Endothelial cell of umbilical vein (primary cell): ENCODE results near the gene COL26A1. TPM values are rescaled to one million over a fixed set of nuclear protein-coding genes. Genes with fewer than 3 reads are reported as not detected.

ENCODE experiments used
- BruUV-seq: library from RNA; stranded (reverse); fragments of 400-500 nt; replicated peaks from 2 replicates; lab custom pipeline; 2021; lab: Mats Ljungman, UMichigan
- CTCF ChIA-PET: fragments of 300-600, 350-600 bp; sonication (Branson Sonifier 250); formaldehyde crosslinking; loops from one replicate; lab custom pipeline; 2021; ENCODE audit warnings: antibody characterized with exemption, inconsistent platforms; lab: Charles Lee
- POLR2A ChIA-PET: fragments of 300-600, 350-600 bp; sonication (Branson Sonifier 250); formaldehyde crosslinking; loops from one replicate; lab custom pipeline; 2021; ENCODE audit warnings: antibody characterized with exemption, inconsistent platforms; lab: Charles Lee
- DNase-seq: peaks from one replicate; pipeline ENCODE4 v3.0.0-alpha.2; 2011; ENCODE audit warnings: low read depth, low spot score
- FAIRE-seq: peaks from 2 replicates; lab custom pipeline; 2011; peaks lifted over from hg19 to GRCh38; lab: Jason Lieb, UNC
- H2AFZ ChIP-seq: 2 replicates; pipeline ENCODE4 v1.6.0; 2012; ENCODE audit warnings: low read depth, low read length, control low read depth, inconsistent platforms
- H3K27ac ChIP-seq: 2 replicates; pipeline ENCODE4 v1.5.1; 2011; ENCODE audit warnings: low read depth, mild to moderate bottlenecking, control low read depth, low read length, moderate library complexity; ENCODE audit not compliant: insufficient read depth
- H3K27me3 ChIP-seq, 2 experiments: 2 replicates each; pipeline versions ENCODE4 v1.6.0 to v1.6.1; 2011; ENCODE audit warnings: low read length in 2 of 2, mixed read lengths in 1 of 2; ENCODE audit not compliant: control insufficient read depth in 2 of 2, insufficient read depth in 2 of 2
- H3K36me3 ChIP-seq, 2 experiments: 2 replicates in 1 of 2; 3 replicates in 1 of 2; pipeline ENCODE4 v1.5.1; 2011; ENCODE audit warnings: low read length in 2 of 2, mild to moderate bottlenecking in 1 of 2, moderate library complexity in 1 of 2; ENCODE audit not compliant: control insufficient read depth in 2 of 2, insufficient read depth in 2 of 2; ENCODE audit errors: extremely low read depth in 1 of 2
- H3K4me1 ChIP-seq: 3 replicates; pipeline ENCODE4 v1.5.1; 2011; ENCODE audit warnings: mild to moderate bottlenecking, low read length; ENCODE audit not compliant: control insufficient read depth, insufficient read depth; ENCODE audit errors: extremely low read depth
- H3K4me2 ChIP-seq: 2 replicates; pipeline ENCODE4 v1.6.1; 2011; ENCODE audit warnings: low read length, control low read depth, mixed read lengths; ENCODE audit not compliant: insufficient read depth
- H3K4me3 ChIP-seq, 3 experiments: fragments of 200-600 bp in 1 of 3; sonication (generic), shearing (Covaris generic) in 1 of 3; replicated peaks in 1 of 3; 2 replicates each; pipeline ENCODE4 v1.5.1; 2011 to 2016; ENCODE audit warnings: control low read depth in 3 of 3, low read length in 3 of 3, mild to moderate bottlenecking in 2 of 3, inconsistent platforms in 1 of 3, low read depth in 1 of 3, moderate library complexity in 1 of 3; ENCODE audit not compliant: insufficient read depth in 1 of 3
- H3K79me2 ChIP-seq: 2 replicates; pipeline ENCODE4 v1.6.0; 2012; ENCODE audit warnings: low read length, inconsistent platforms; ENCODE audit not compliant: control insufficient read depth, insufficient read depth
- H3K9ac ChIP-seq: replicated peaks from 2 replicates; pipeline ENCODE3; 2011; ENCODE audit warnings: low read length, control low read depth; ENCODE audit not compliant: insufficient read depth; ENCODE audit errors: extremely low read depth
- H3K9me1 ChIP-seq: replicated peaks from 3 replicates; pipeline ENCODE4 v1.6.0; 2011; ENCODE audit warnings: mild to moderate bottlenecking, low read length; ENCODE audit not compliant: control insufficient read depth, insufficient read depth; ENCODE audit errors: extremely low read depth
- H3K9me3 ChIP-seq: replicated peaks from 2 replicates; pipeline ENCODE4 v1.5.1; 2012; ENCODE audit warnings: low read length, inconsistent platforms; ENCODE audit not compliant: control insufficient read depth, insufficient read depth
- H4K20me1 ChIP-seq: replicated peaks from 2 replicates; pipeline ENCODE3; 2011; ENCODE audit warnings: mild to moderate bottlenecking, low read length; ENCODE audit not compliant: control insufficient read depth, insufficient read depth; ENCODE audit errors: extremely low read depth
- EZH2 ChIP-seq: IDR thresholded peaks from 2 replicates; pipeline ENCODE4 v1.6.1; 2012; ENCODE audit warnings: borderline replicate concordance, low read depth, mild to moderate bottlenecking, moderate library complexity, low read length, inconsistent platforms; ENCODE audit not compliant: severe bottlenecking
- FOS ChIP-seq: IDR thresholded peaks from 2 replicates; pipeline ENCODE4 v1.6.1; 2011; ENCODE audit warnings: mild to moderate bottlenecking, low read length, moderate library complexity, borderline replicate concordance; ENCODE audit not compliant: insufficient read depth
- GATA2 ChIP-seq: IDR thresholded peaks from 2 replicates; pipeline ENCODE4 v1.7.0; 2011; ENCODE audit warnings: low read depth, mild to moderate bottlenecking, moderate library complexity, mixed read lengths, low read length; ENCODE audit not compliant: insufficient read length, insufficient read depth
- JUN ChIP-seq: IDR thresholded peaks from 2 replicates; pipeline ENCODE4 v1.6.1; 2011; ENCODE audit warnings: borderline replicate concordance, low read depth; ENCODE audit not compliant: insufficient read length, insufficient read depth
- MYC ChIP-seq: IDR thresholded peaks from one replicate; pipeline ENCODE4 v1.6.1; 2011; ENCODE audit warnings: mild to moderate bottlenecking, low read depth, low read length
- POLR2A ChIP-seq: IDR thresholded peaks from 2 replicates; pipeline ENCODE4 v1.6.1; 2012; ENCODE audit warnings: low read depth, mild to moderate bottlenecking, control low read depth, low read length
- POLR2AphosphoS5 ChIP-seq: IDR thresholded peaks from 2 replicates; pipeline ENCODE4 v1.6.1; 2012; ENCODE audit warnings: low read depth, mild to moderate bottlenecking, control low read depth, low read length, moderate library complexity; ENCODE audit not compliant: insufficient read depth
- dilution Hi-C: fragments of 300-500 bp; cut with MboI; formaldehyde crosslinking; loops from one replicate; pipeline ENCODE4 v1.15.0; 2019; ENCODE audit warnings: low sequenced_read_pairs; ENCODE audit not compliant: extremely low pct_ligation_motif_present
- intact Hi-C: fragments of 100-400 bp; cut with micrococcal nuclease; formaldehyde crosslinking; loops from one replicate; pipeline ENCODE4 v1.10.0; 2022
- polyA plus RNA-seq, 4 experiments: library from polyadenylated mRNA; depleted of rRNA in 3 of 4; stranded (reverse) in 3 of 4; unstranded in 1 of 4; fragments of >200 nt; gene quantifications; 2 replicates each; pipeline versions ENCODE4 v1.2.1 to v1.2.3, GENCODE V29; 2011 to 2012; ENCODE audit warnings: missing spikeins in 1 of 4
- total RNA-seq: library from RNA; stranded (reverse); gene quantifications from 2 replicates; pipeline ENCODE4 v1.2.3, GENCODE V29; 2021
- TF ChIP-seq, protein P1 (sequence below): IDR thresholded peaks from 2 replicates; pipeline ENCODE4 v1.6.1; 2011; ENCODE audit not compliant: insufficient read depth, insufficient read length
- TF ChIP-seq, protein P2 (sequence below), 2 donors: IDR thresholded peaks; 1 replicate in 1 of 2; 2 replicates in 1 of 2; pipeline ENCODE4 v1.5.1; 2011; ENCODE audit warnings: low read length in 2 of 2, mild to moderate bottlenecking in 2 of 2, moderate library complexity in 2 of 2, control low read depth in 1 of 2, inconsistent platforms in 1 of 2, low read depth in 1 of 2; ENCODE audit not compliant: insufficient read depth in 1 of 2; ENCODE audit errors: extremely low read depth in 1 of 2

COL26A1 gene
- total and polyA plus RNA-seq, 2 donors (not counting 3 experiments of a cell fraction or from before 2014, with no cell fraction given), result not detected

DNA sequence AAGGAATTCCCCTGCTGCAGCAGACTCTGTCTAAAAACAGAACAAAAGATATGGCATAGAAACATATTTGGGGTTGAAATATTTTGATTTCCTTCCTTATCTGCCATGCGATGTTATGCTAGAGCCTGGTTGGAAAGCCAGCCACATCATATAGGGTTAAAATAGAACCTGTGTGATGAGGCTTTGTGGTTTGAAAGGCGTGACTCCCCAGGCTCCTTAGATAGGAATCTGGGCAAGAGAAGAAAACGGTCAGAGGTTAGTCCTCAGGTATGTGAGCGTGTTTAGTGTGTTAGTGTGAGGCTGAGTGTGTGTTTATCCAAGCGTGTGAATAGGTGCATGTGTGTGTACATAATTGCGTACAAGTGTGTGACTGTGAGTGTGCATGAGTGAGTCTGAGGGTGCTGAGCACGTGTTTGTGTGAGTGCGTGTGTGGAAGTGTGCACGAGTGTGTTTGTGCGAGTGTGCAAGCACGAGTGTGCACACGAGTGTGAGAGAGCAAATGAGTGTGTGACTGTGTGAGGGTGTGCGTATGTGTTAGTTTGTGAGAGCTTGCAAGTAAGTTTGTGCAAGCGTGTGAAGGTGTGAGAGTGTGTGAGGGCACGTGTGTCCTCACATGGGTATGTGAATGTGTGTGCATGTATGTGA lies 79.9 kb downstream of the COL26A1 start:
- intact Hi-C loops, result no loop called here
- no TSS peak for BruUV-seq
- H3K27me3 ChIP-seq, result peaks cover 0 to 2% of the 10 kb centered on the region in 2 experiments
- H3K9ac ChIP-seq, result no peak overlapping the region
- ChIA-PET CTCF (no interaction called here), POLR2A (no interaction called here)
- H3K27ac ChIP-seq, result no peak overlapping the region
- no peak overlapping the region for H2AFZ ChIP-seq
- dilution Hi-C loops, result no loop called here
- DNase-seq (no peak), FAIRE-seq (no peak)
- H3K4me1 ChIP-seq, result no peaks in the 10 kb centered on the region
- H3K4me2 ChIP-seq, result no peak overlapping the region
- H4K20me1 ChIP-seq, result no peaks in the 10 kb centered on the region
- TF ChIP-seq, protein P1, sequence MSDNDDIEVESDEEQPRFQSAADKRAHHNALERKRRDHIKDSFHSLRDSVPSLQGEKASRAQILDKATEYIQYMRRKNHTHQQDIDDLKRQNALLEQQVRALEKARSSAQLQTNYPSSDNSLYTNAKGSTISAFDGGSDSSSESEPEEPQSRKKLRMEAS, result no peak
- TF ChIP-seq GATA2 (no peak), JUN (no peak), POLR2A (no peak), MYC (no peak), POLR2AphosphoS5 (no peak), EZH2 (no peak), FOS (no peak)
- TF ChIP-seq, protein P2, sequence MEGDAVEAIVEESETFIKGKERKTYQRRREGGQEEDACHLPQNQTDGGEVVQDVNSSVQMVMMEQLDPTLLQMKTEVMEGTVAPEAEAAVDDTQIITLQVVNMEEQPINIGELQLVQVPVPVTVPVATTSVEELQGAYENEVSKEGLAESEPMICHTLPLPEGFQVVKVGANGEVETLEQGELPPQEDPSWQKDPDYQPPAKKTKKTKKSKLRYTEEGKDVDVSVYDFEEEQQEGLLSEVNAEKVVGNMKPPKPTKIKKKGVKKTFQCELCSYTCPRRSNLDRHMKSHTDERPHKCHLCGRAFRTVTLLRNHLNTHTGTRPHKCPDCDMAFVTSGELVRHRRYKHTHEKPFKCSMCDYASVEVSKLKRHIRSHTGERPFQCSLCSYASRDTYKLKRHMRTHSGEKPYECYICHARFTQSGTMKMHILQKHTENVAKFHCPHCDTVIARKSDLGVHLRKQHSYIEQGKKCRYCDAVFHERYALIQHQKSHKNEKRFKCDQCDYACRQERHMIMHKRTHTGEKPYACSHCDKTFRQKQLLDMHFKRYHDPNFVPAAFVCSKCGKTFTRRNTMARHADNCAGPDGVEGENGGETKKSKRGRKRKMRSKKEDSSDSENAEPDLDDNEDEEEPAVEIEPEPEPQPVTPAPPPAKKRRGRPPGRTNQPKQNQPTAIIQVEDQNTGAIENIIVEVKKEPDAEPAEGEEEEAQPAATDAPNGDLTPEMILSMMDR (IDR thresholded peaks at IDR 0.05; ENCODE audit: extremely low read depth in 1 of 2, insufficient read depth in 1 of 2, low read depth in 1 of 2, low read length in 2 of 2), result no peak
- no peaks in the 10 kb centered on the region for H3K36me3 ChIP-seq
- H3K9me3 ChIP-seq, result no peaks in the 10 kb centered on the region
- no peak overlapping the region for H3K4me3 ChIP-seq
- no peaks in the 10 kb centered on the region for H3K9me1 ChIP-seq
- no peaks in the 10 kb centered on the region for H3K79me2 ChIP-seq
